HG03045 (cell line): Measurements from ENCODE around the gene ERBB4.

Source experiments
- ATAC-seq: cut with Tn5 transposase; IDR thresholded peaks from one replicate; pipeline ENCODE4 v1.9.1; 2021; ENCODE audit warnings: mild to moderate bottlenecking, moderate library complexity; ENCODE audit not compliant: unreplicated experiment

Gene ERBB4

DNA sequence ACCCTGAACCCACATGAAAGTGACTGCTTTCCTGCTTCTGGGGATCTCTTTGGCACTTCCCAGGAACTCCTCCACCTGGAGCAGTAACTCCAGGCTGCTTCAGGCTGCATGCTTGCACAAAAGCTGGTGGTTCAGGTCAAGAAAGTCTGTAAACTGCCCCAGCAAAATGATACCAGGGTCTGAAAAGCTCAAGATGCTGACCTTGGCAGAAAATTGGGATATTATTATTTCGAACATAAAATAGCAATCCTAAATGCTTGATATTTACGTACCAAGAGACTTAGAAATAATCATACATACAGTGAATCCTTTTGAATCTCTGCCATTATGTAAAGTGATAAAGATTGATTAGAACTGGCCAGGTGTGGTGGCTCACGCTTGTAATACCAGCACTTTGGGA is 674.3 kb downstream of the ERBB4 start:
- no peak for ATAC-seq

GRCh38 chr2:211860224-211860623 is 678.4 kb downstream of the ERBB4 start:
- ATAC-seq = no peak

GRCh38 chr2:211854832-211855231 is 683.8 kb downstream of the ERBB4 start:
- ATAC-seq = no peak

DNA sequence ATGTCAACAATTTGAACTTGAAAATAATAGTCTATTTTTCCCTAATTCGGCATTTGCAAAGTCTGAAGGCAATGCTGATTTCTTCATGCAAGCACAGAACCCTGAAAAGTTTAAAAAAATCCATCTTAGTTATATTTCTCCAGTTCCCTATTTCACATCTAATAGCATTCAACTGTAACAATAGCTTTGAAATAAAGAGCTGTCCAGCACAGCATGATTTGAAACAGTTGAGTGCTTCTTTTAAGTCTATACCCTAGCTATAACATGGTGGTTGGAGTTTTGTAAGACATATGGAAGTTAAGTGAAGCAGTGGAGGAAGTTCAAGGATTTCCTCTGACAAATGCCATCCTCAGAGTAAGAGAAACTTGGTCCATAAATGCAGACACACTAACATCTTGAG is 691.9 kb downstream of the ERBB4 start:
- ATAC-seq = no peak

DNA sequence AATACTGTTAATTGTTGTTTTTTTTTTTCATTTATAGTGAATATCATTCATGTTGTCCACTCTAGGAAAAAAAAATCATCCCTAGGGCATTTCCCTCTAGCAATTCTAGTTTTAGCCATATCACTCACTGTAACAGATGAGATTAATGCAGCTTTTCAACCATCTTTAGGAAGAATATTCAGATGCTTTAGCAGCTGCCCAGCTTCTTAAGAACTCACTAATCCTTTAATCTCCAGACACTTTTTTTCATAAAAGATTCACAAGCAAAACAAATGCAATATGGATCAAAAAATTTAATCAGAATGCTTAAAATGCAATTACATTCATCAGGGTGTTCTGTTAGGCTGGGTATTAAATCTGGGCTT is 692.6 kb downstream of the ERBB4 start:
- ATAC-seq = no peak

- no peak for ATAC-seq
Measured at GRCh38 chr2:211845338-211846035, 693.1 kb downstream of the ERBB4 start.

DNA sequence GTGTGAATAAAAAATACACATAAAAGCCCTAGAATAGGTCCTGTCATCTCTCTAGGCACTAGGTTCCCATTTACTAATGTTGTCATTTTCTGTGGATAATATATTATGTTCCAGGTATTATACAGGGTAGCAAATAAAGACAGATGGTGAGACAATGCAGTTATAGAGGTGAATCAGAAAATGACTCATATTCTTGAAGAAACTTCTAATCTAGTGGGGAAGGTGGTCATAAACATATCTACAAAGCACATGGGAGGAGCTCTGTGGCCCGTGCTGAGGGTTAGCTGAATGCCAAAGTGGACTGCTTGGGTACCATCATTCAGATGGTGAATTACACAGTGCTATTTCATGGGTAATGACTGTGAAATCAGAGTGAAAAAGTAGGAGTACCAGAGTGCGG is 700.9 kb downstream of the ERBB4 start:
- no peak for ATAC-seq

DNA sequence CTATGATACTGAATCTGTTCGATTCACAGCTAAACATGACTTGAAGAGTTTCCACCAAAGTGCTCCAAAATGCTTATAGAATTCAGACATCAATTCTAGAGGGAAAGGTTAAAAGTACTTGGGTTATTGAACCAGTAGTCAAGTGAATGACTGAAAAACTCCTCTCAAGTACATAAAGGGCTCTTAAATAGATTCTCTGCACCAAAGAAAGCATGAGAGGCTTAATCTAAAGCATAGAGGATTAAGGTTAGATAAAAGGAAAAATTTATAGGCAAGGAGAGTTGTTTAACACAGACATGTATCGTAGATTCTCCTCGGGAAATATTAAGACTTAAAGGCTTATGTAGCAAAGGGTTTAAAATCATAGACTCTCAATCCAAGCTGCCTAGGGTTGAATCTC is 701.4 kb downstream of the ERBB4 start:
- ATAC-seq = no peak

- ATAC-seq = no peak
Measured at GRCh38 chr2:211836409-211836808, 702.2 kb downstream of the ERBB4 start.

DNA sequence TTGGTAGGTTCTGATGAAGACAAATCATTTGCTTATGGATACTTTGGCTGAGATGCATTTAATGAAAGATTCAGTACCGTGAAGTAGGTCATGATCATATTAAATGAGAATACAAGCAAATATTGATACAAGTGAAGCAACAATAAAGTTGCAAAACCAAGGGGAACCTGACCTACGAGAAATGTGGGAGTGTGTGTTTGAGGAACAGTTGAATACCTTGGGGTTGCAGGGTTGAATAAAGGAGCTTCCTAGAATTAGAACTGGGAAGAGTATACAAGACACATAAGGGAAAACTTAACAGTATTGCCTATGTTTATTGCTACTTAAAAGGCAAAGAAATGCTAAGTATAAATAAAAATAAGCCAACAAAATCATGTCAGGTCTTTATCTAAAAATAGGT is 702.9 kb downstream of the ERBB4 start:
- no peak for ATAC-seq

GRCh38 chr2:211833582-211834279 is 704.9 kb downstream of the ERBB4 start:
- ATAC-seq = no peak

DNA sequence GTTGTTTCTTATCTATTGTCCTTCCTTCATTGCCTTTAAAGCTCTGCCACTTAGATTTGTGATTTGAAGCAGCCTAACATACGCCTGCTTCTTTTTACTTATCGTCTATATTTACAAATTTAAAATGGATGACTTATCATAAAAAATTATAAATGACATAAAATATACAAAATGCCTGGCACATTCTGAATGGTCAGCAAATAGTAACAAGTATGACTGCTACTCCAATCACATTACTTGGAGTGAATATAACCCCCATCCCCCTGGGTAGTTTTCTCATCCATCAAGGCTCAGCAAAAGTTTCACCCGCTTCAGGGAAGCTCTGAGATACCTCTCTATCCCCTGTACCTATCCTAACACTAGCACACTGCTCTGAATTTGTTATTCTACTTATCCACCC is 708.9 kb downstream of the ERBB4 start:
- no peak for ATAC-seq

GRCh38 chr2:211823886-211824479 is 714.6 kb downstream of the ERBB4 start:
- ATAC-seq = no peak

GRCh38 chr2:211822686-211823335 is 715.8 kb downstream of the ERBB4 start:
- no peak for ATAC-seq

DNA sequence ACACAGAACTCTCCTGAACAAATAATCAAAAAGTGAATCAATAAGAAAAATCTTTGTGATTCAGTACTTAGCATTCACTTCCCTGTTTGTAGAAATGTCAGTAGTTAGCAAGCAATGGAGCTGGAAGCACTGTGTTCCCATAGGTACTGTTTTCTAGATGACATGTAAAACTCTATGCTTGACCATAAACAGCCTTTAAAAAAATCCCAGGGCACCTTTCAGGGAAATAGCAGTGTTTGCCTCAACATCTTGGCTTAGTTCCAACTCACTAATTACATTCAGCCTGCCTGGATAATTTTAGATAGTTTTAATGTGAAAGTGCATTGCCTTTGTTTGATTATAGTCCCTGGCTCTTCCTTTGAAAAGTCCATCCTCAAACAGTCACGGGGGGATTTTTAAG is 721.8 kb downstream of the ERBB4 start:
- no peak for ATAC-seq

GRCh38 chr2:211812587-211812986 is 726.0 kb downstream of the ERBB4 start:
- no peak for ATAC-seq

GRCh38 chr2:211802666-211803065 is 735.9 kb downstream of the ERBB4 start:
- ATAC-seq = no peak

GRCh38 chr2:211800001-211800400 is 738.6 kb downstream of the ERBB4 start:
- no peak for ATAC-seq

GRCh38 chr2:211798868-211799267 is 739.7 kb downstream of the ERBB4 start:
- no peak for ATAC-seq

- no peak for ATAC-seq
Measured at GRCh38 chr2:211793690-211794089, 744.9 kb downstream of the ERBB4 start.

DNA sequence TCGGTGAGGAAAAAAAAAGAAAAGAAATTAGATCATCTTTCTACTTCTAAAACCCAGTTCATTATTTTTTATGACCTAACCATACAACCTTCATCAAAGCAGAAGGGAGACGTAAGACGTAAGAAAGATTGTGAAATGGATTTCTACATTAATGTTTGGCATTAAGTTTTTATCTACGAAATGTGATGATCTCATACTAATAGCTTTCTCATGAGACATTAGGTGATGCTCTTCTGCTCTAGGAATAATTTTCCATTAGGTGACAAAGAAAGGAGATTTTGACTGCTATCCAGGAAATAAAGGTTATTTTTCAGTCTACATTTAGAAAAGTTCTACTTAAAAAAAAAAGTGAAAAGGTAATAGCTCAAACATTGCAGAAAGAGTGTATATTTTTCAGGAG is 748.6 kb downstream of the ERBB4 start:
- no peak for ATAC-seq

DNA sequence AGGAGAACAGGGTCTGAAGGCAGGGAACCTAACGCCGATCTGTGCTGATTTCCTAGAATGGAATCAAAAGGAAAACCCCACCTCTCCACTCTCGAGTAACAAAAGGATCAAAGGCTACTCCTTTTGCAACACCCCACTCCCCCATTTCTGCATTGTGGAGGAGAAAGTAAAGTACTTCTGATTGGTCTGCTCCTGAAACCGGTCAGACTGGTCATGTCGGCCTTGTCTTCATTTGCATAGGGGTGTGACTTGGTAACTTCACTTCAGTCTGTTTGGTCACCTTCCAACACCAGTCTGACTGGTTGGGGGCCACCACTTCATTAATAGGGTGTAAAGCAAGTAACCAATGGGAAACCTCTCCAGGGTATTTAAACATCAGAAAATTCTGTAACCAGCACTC is 771.9 kb downstream of the ERBB4 start:
- ATAC-seq = no peak
